GM18909 (cell line): Measurements from ENCODE around the gene ABCG5.

Source experiments
- ATAC-seq: cut with Tn5 transposase; IDR thresholded peaks from one replicate; pipeline ENCODE4 v1.9.1; 2021; ENCODE audit warnings: mild to moderate bottlenecking; ENCODE audit not compliant: unreplicated experiment, poor library complexity

The ABCG5 gene

DNA sequence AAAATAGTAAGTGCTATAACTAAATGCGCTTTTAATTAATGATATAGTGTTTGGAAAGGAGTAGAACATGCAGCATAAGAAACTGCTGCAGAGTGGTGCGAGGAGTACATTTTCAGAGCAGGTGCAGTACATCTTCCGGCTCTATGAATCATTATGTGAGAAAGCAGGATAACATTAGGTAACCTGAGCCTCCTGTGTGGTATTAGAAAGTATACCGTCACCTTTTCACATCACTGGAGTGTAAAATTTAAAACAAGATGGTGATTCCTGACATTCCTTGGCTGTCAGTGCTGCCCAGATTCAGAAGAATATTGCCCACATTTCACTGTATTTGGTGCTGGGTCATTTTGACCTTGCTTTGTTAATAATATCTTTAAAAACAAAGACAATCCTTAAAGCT is 72.6 kb downstream of the ABCG5 start:
- ATAC-seq, result no peak

DNA sequence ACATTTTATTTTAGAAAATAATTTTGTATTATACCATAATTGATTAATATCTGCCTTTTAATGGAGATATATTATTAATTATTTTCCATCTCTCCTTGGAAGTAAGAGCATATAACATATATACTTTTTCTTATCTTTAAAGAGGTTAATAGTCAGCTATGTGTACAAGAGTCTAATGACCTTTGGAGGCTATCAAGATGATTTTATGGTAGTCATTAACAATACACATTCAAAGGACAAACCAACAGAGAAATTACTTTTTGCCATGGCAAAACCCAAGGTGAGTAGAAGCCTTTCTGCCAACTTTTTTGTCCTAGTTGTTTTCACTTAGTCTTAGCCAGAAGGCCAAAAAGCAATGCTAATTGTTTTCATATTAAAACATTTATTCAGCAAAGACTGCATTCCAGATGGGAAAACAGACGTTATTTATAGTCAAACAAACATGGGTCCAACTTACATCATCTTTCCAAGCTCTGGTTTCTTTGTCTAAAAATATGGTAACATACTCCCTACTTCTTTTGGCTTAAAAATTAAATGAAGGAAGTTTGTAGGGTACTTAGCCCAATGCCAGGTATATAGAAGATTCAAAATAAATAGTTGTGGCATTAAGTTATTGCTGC is 74.4 kb downstream of the ABCG5 start:
- no peak for ATAC-seq

DNA sequence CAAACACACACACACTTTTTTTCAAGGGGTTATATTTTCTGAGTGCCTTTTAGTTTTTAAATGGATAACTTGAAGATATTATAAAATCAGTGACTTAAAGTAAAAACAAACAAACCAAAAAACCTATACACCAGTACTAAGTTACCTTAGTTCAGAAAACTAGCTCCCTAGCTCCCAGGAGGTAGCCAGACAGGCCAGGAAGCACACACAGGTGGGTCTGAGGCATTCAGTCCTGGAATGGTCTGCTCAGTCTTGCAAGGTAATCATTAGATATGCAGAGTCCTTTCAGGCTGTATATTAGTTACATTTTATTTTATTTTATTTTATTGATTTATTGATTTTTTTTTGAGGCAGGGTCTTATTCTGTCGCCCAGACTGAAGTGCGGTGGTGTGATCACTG is 75.5 kb downstream of the ABCG5 start:
- ATAC-seq, result no peak
